Gastroesophageal sphincter (tissue), 4 donors: ENCODE data around the gene FAM117A. TPM values are rescaled to one million over a fixed set of nuclear protein-coding genes. Genes with fewer than 3 reads are reported as not detected.
A peak's percentile ranks its signal among the peaks of the same experiment; 100 is the strongest.

Source experiments
- ATAC-seq: fragments of 150-250 bp; one replicate; pipeline ENCODE4 v1.9.1; 2016; ENCODE audit warnings: mild to moderate bottlenecking, moderate library complexity
- H3K27ac ChIP-seq, 4 donors: fragments of 200-600 bp; sonication (generic) in 3 of 4; 1 replicate in 3 of 4; 2 replicates in 1 of 4; pipeline ENCODE4 v1.5.1; 2016 to 2019
- H3K27me3 ChIP-seq: fragments of 200-600 bp; sonication (generic); one replicate; pipeline ENCODE4 v1.5.1; 2019
- H3K36me3 ChIP-seq, 2 donors: fragments of 200-600 bp; sonication (generic); one replicate each; pipeline ENCODE4 v1.5.1; 2019; ENCODE audit warnings: control low read depth in 1 of 2
- H3K4me1 ChIP-seq, 3 donors: fragments of 200-600 bp; sonication (generic); 1 replicate in 2 of 3; 2 replicates in 1 of 3; pipeline ENCODE4 v1.5.1; 2016 to 2019; ENCODE audit warnings: control low read depth in 2 of 3
- H3K4me3 ChIP-seq, 2 donors: fragments of 200-600 bp; sonication (generic); one replicate each; pipeline ENCODE4 v1.5.1; 2019; ENCODE audit warnings: mild to moderate bottlenecking in 1 of 2, moderate library complexity in 1 of 2
- H3K9me3 ChIP-seq, 3 donors: fragments of 200-600 bp; sonication (generic); one replicate each; pipeline ENCODE4 v1.5.1; 2017 to 2019; ENCODE audit warnings: control low read depth in 2 of 3
- CTCF ChIP-seq, 4 experiments: fragments of 200-600 bp in 2 of 4; fragments of 450-650 bp in 2 of 4; sonication (generic) in 1 of 4; IDR thresholded peaks; one replicate each; pipeline ENCODE4 v1.5.1; 2017 to 2019; ENCODE audit warnings: antibody characterized with exemption in 4 of 4, mild to moderate bottlenecking in 2 of 4, moderate library complexity in 2 of 4
- EP300 ChIP-seq: sonication (generic); formaldehyde crosslinking; IDR thresholded peaks from one replicate; pipeline ENCODE4 v1.6.1; 2017; ENCODE audit warnings: antibody characterized with exemption, mild to moderate bottlenecking
- POLR2A ChIP-seq, 2 donors: fragments of 450-650 bp; IDR thresholded peaks; one replicate each; pipeline ENCODE4 v1.6.1; 2017; ENCODE audit warnings: antibody characterized with exemption in 2 of 2, mild to moderate bottlenecking in 2 of 2, moderate library complexity in 1 of 2
- POLR2AphosphoS5 ChIP-seq: sonication (generic); formaldehyde crosslinking; IDR thresholded peaks from one replicate; pipeline ENCODE4 v1.6.1; 2017; ENCODE audit warnings: antibody characterized with exemption
- whole genome bisulfite sequencing, 2 donors: methylation state at CpG; one replicate each; pipeline ENCODE4 v1.1.5; 2018; ENCODE audit warnings: low coverage in 1 of 2; 5-methylcytosine and 5-hydroxymethylcytosine counted together
- total RNA-seq, 4 donors: library from RNA; depleted of rRNA; stranded (reverse); fragments of >200 nt; gene quantifications; one replicate each; pipeline ENCODE4 v1.1.0, GENCODE V29; 2016

FAM117A gene
- total RNA-seq, 4 donors from 2014 or later, result 12.4 to 39.5 (median 19.8) TPM

- H3K27me3 ChIP-seq, result no peaks in the 10 kb centered on the region
- ATAC-seq, result no peak
- peaks cover 20 to 90% (median 37%) of the 10 kb centered on the region in 3 donors for H3K4me1 ChIP-seq
- TF ChIP-seq CTCF (IDR thresholded peaks at IDR 0.05) (no peak), EP300 (no peak), POLR2AphosphoS5 (no peak), POLR2A (IDR thresholded peaks at IDR 0.05) (no peak)
- no peak overlapping the region for H3K4me3 ChIP-seq
- H3K36me3 ChIP-seq, result no peaks in the 10 kb centered on the region
- peak overlapping the region; percentile 76 to 88 (median 86) for H3K27ac ChIP-seq
- H3K9me3 ChIP-seq, result no peaks in the 10 kb centered on the region
- 23 to 47% methylated on average over 2 to 3 of the region's 3 CpGs for WGBS, 2 donors
Observed at GRCh38 chr17:49741692-49742076, 22.2 kb downstream of the FAM117A start.

GRCh38 chr17:49741009-49741691 is 22.8 kb downstream of the FAM117A start:
- Histone ChIP-seq H3K4me3 (no peak overlapping the region), H3K27ac (peak overlapping the region; percentile 76 to 88 (median 86)), H3K36me3 (no peaks in the 10 kb centered on the region), H3K4me1 (peaks cover 20 to 89% (median 37%) of the 10 kb centered on the region in 3 donors), H3K27me3 (no peaks in the 10 kb centered on the region), H3K9me3 (no peaks in the 10 kb centered on the region)
- ATAC-seq, result peak; percentile 59
- 6 to 10% methylated on average over 4 to 5 of the region's 5 CpGs for WGBS, 2 donors
- TF ChIP-seq POLR2A (IDR thresholded peaks at IDR 0.05) (no peak), POLR2AphosphoS5 (peak; percentile 49), EP300 (no peak), CTCF (IDR thresholded peaks at IDR 0.05) (no peak)

GRCh38 chr17:49739641-49740271 is 24.2 kb downstream of the FAM117A start:
- WGBS, 2 donors, result 20 to 53% methylated on average over 4 to 6 of the region's 7 CpGs
- no peaks in the 10 kb centered on the region for H3K36me3 ChIP-seq
- no peaks in the 10 kb centered on the region for H3K9me3 ChIP-seq
- peaks cover 20 to 83% (median 37%) of the 10 kb centered on the region in 3 donors for H3K4me1 ChIP-seq
- TF ChIP-seq POLR2A (IDR thresholded peaks at IDR 0.05), result no peak
- no peak for TF ChIP-seq CTCF (IDR thresholded peaks at IDR 0.05)
- TF ChIP-seq POLR2AphosphoS5, result peak; percentile 56
- no peak for TF ChIP-seq EP300
- peak overlapping the region in 3 of 4 donors; percentile 86 to 88 (median 86) for H3K27ac ChIP-seq
- peak; percentile 71 for ATAC-seq
- no peaks in the 10 kb centered on the region for H3K27me3 ChIP-seq
- no peak overlapping the region for H3K4me3 ChIP-seq

GRCh38 chr17:49738456-49739163 is 25.3 kb downstream of the FAM117A start:
- WGBS, 2 donors, result 38 to 66% methylated on average over 2 to 3 of the region's 5 CpGs
- no peak overlapping the region for H3K4me3 ChIP-seq
- TF ChIP-seq EP300, result no peak
- TF ChIP-seq CTCF (IDR thresholded peaks at IDR 0.05), result no peak
- no peak for TF ChIP-seq POLR2AphosphoS5
- TF ChIP-seq POLR2A (IDR thresholded peaks at IDR 0.05), result no peak
- no peaks in the 10 kb centered on the region for H3K27me3 ChIP-seq
- no peaks in the 10 kb centered on the region for H3K9me3 ChIP-seq
- H3K27ac ChIP-seq, result peak overlapping the region in 3 of 4 donors; percentile 86 to 88 (median 86)
- ATAC-seq, result no peak
- peaks cover 20 to 77% (median 37%) of the 10 kb centered on the region in 3 donors for H3K4me1 ChIP-seq
- no peaks in the 10 kb centered on the region for H3K36me3 ChIP-seq
